Loucy (cell line): ENCODE measurements around the gene ANKS3.

Experiments
- CTCF ChIP-seq: fragments of 200-600 bp; sonication (generic); conservative IDR thresholded peaks from 2 replicates; pipeline ENCODE4 v1.5.1; 2014; ENCODE audit warnings: mild to moderate bottlenecking, antibody characterized with exemption, low read length
- EZH2phosphoT487 ChIP-seq: fragments of 200-600 bp; IDR thresholded peaks from 2 replicates; pipeline ENCODE4 v1.6.1; 2018; ENCODE audit warnings: antibody characterized with exemption, mild to moderate bottlenecking, moderate library complexity, borderline replicate concordance

GRCh38 chr16:4663465-4663776 lies 70.7 kb downstream of the ANKS3 start:
- TF ChIP-seq CTCF (no peak), EZH2phosphoT487 (no peak)
